ENCODE data around the gene ADCY6. TPM values are rescaled to one million over a fixed set of nuclear protein-coding genes. Genes with fewer than 3 reads are reported as not detected.

The ADCY6 gene
- total RNA-seq, 1 experiment from 2014 or later: 31.1 TPM

- Histone ChIP-seq H3K9me3 (ENCODE audit: control insufficient read depth, low read depth, low read length) (no peaks in the 10 kb centered on the region), H2BK5ac (ENCODE audit: insufficient read length, low read length) (no peak overlapping the region), H3K18ac (ENCODE audit: insufficient read length, low read depth, low read length) (no peak overlapping the region), H3K23me2 (ENCODE audit: insufficient read length, low read depth, low read length, poor library complexity, severe bottlenecking) (peaks cover 18% of the 10 kb centered on the region), H3K56ac (ENCODE audit: insufficient read length, low read depth, low read length) (no peak overlapping the region), H3K4me1 (ENCODE audit: insufficient read depth, low read length) (0 out of 2 replicates have a peak, but pooled peaks cover 2% of the 10 kb centered on the region), H3K9ac (ENCODE audit: extremely low read depth, insufficient read length, low read length) (no peak overlapping the region), H3K4me2 (ENCODE audit: insufficient read depth, insufficient read length, low read length) (no peak overlapping the region), H3K27ac (ENCODE audit: insufficient read length, low read depth, low read length) (no peak overlapping the region), H4K5ac (ENCODE audit: insufficient read length, low read depth, low read length) (no peak overlapping the region), H2BK120ac (ENCODE audit: low read depth, low read length, poor library complexity, severe bottlenecking) (no peak overlapping the region), H3T11ph (ENCODE audit: low read length) (no peak overlapping the region), H2BK12ac (ENCODE audit: insufficient read length, low read depth, low read length) (no peak overlapping the region), H3K27me3 (ENCODE audit: insufficient read depth, low read length) (peaks cover 5% of the 10 kb centered on the region; the same call in 1 of the 2 replicates), H2BK15ac (ENCODE audit: low read depth, low read length) (no peak overlapping the region), H2BK20ac (ENCODE audit: low read depth, low read length, poor library complexity, severe bottlenecking) (no peak overlapping the region), H3K14ac (ENCODE audit: insufficient read depth, low read length) (no peak overlapping the region), H2AK5ac (ENCODE audit: insufficient read length, low read length) (no peak overlapping the region), H3K79me1 (ENCODE audit: insufficient read depth, low read depth, low read length, poor library complexity, severe bottlenecking) (no peaks in the 10 kb centered on the region), H2AFZ (ENCODE audit: low read length) (no peak overlapping the region), H4K8ac (replicated peaks; ENCODE audit: insufficient read length, low read depth, low read length) (no peak overlapping the region), H3K23ac (ENCODE audit: insufficient read length, low read depth, low read length) (no peak overlapping the region), H3K4ac (ENCODE audit: low read depth, low read length) (no peak overlapping the region), H4K20me1 (ENCODE audit: control insufficient read depth, insufficient read depth, insufficient read length) (no peaks in the 10 kb centered on the region), H4K91ac (ENCODE audit: insufficient read length, low read depth, low read length) (no peak overlapping the region), H3K79me2 (ENCODE audit: insufficient read depth, low read length) (no peaks in the 10 kb centered on the region)
- Mint-ChIP-seq H3K4me3 (no peak overlapping the region; a peak in 2 of 5 replicates), H3K4me1 (peaks cover 34 to 36% of the 10 kb centered on the region in 2 experiments), H3K27me3 (ENCODE audit: low read depth) (peaks cover 21% of the 10 kb centered on the region), H3K9me3 (no peaks in the 10 kb centered on the region), H3K27ac (peak overlapping the region; percentile 40 to 68 (median 55); a peak in 3 of 7 replicates), H3K36me3 (ENCODE audit: insufficient read depth in 1 of 3, low read depth in 3 of 3) (no peaks in the 10 kb centered on the region)
- no peak for TF ChIP-seq CTCF (conservative IDR thresholded peaks at IDR 0.05)
- DNase-seq: no peak
- no CpG with 5 or more reads among the region's 5 CpGs for WGBS (ENCODE audit: extremely low coverage, insufficient read length, low lambda C conversion rate)
These were observed 22.1 kb upstream of the ADCY6 start for GRCh38 chr12:48810903-48811431.
